H1 (cell line): ENCODE results near the gene MINDY1. TPM values are rescaled to one million over a fixed set of nuclear protein-coding genes. Genes with fewer than 3 reads are reported as not detected.

Source experiments
- BACH1 ChIP-seq: IDR thresholded peaks from 2 replicates; pipeline ENCODE4 v1.6.1; 2012; ENCODE audit warnings: low read length, improper control_type of control experiment
- CBX5 ChIP-seq: fragments of 300-800, 300-1000 bp; sonication (generic); IDR thresholded peaks from 2 replicates; pipeline ENCODE4 v1.7.1; 2016; ENCODE audit warnings: antibody characterized with exemption, low read length, low read depth
- CEBPB ChIP-seq: IDR thresholded peaks from 2 replicates; pipeline ENCODE4 v1.6.1; 2012; ENCODE audit warnings: low read depth, low read length
- FOSL1 ChIP-seq: IDR thresholded peaks from 2 replicates; pipeline ENCODE4 v1.6.1; 2011; ENCODE audit warnings: mild to moderate bottlenecking, low read depth, low read length, moderate library complexity; ENCODE audit not compliant: insufficient read depth
- KDM5A ChIP-seq: fragments of 200-600 bp; IDR thresholded peaks from 2 replicates; pipeline ENCODE4 v1.7.1; 2012; ENCODE audit warnings: mild to moderate bottlenecking, low read length, inconsistent platforms, mixed read lengths
- NRF1 ChIP-seq: IDR thresholded peaks from 2 replicates; pipeline ENCODE4 v1.6.1; 2011; ENCODE audit warnings: mild to moderate bottlenecking, low read depth, low read length, improper control_type of control experiment
- POLR2AphosphoS5 ChIP-seq: IDR thresholded peaks from 2 replicates; pipeline ENCODE4 v1.6.1; 2011; ENCODE audit warnings: low read depth, low read length
- RXRA ChIP-seq: IDR thresholded peaks from 2 replicates; pipeline ENCODE4 v1.6.1; 2011; ENCODE audit warnings: low read depth, mild to moderate bottlenecking, low read length, moderate library complexity; ENCODE audit not compliant: insufficient read depth
- SAP30 ChIP-seq: fragments of 300-600 bp; sonication (generic); IDR thresholded peaks from 2 replicates; pipeline ENCODE4 v1.7.1; 2012; ENCODE audit warnings: low read length, moderate library complexity, mild to moderate bottlenecking, inconsistent platforms; ENCODE audit not compliant: insufficient read depth, insufficient replicate concordance
- SIN3A ChIP-seq, 2 experiments: IDR thresholded peaks in 1 of 2; conservative IDR thresholded peaks in 1 of 2; 2 replicates each; pipeline ENCODE4 v1.6.1; 2011 to 2012; ENCODE audit warnings: low read length in 2 of 2, improper control_type of control experiment in 1 of 2, low read depth in 1 of 2, mild to moderate bottlenecking in 1 of 2
- polyA plus RNA-seq, 7 experiments: library from polyadenylated mRNA; depleted of rRNA in 3 of 7; stranded (reverse) in 5 of 7; unstranded in 2 of 7; fragments of >200 nt in 5 of 7; fragments of 200-250 nt in 2 of 7; gene quantifications; 1 replicate in 5 of 7; 2 replicates in 1 of 7; 4 replicates in 1 of 7; pipeline versions ENCODE4 v1.2.1 to v1.2.3, GENCODE V29; 2011 to 2013; ENCODE audit warnings: missing spikeins in 2 of 7, mixed read lengths in 2 of 7
- total RNA-seq: library from RNA; stranded (reverse); fragmentation: NEBNext Ultra II Directional; extraction: Animal tissue kit (Norgen Biotek cat#: 25700); gene quantifications from 2 replicates; pipeline ENCODE4 v1.2.1, GENCODE V29; 2021
- TF ChIP-seq, protein P1 (sequence below): IDR thresholded peaks from 2 replicates; pipeline ENCODE4 v1.6.1; 2011; ENCODE audit warnings: low read length, improper control_type of control experiment

MINDY1 gene
- total and polyA plus RNA-seq, 2 of the 8 experiments (the other 6 are each of a cell fraction or from before 2014, with no cell fraction given), result 10.3 to 11.4 TPM

DNA sequence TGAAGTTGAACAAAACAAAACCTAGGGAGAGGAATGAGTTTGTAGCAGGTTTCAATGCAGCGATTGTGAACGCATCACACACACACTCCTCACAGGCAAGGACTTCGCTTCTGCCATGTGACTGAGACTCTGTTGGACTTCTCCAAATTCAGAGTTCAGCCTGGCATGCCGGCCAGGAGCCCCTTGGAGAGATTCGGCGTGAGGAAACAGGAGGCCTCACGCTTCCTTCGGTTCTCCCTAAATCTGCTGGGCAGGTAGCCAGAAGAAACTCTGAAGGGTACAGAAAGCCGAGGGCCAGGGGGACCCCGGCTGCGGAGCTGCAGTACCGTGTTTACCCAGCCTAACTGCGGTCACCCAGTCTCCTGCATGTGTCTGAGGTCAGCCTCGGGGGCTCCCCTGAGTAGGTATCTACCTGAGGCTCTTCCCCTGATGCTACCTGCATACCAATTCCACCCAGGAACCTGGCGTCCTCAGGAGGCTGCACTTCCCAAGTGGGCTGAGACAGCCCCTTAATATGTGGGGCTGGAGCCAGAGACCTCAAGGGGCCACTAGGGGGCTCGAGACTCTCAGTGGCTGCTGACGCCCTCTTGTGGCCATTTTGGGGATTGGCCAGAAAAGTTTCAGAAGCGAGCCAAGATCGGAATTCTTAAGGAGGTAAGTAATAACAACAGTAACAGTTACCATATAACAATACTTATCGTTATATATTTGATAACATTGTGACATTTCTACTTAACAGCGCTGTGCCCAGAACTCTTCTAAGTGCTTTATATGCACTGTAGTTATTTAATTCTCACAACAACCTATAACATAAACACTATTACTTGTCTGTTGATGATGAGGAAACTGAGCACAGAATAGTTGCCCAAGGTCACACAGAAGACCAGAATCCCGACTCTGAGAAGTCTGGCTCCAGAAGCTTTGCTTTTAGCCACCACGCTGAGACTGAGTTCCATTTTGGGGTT is 27.3 kb downstream of the MINDY1 start (continued):
- TF ChIP-seq, protein P1, sequence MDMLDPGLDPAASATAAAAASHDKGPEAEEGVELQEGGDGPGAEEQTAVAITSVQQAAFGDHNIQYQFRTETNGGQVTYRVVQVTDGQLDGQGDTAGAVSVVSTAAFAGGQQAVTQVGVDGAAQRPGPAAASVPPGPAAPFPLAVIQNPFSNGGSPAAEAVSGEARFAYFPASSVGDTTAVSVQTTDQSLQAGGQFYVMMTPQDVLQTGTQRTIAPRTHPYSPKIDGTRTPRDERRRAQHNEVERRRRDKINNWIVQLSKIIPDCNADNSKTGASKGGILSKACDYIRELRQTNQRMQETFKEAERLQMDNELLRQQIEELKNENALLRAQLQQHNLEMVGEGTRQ, result no peak
- TF ChIP-seq RXRA (0 out of 2 replicates have a peak, but pooled peaks have one; percentile 56), FOSL1 (no peak), SAP30 (no peak), CBX5 (no peak), KDM5A (no peak), BACH1 (peak; percentile 78), CEBPB (no peak), SIN3A (conservative IDR thresholded peaks at IDR 0.05 in 1 of 2, IDR thresholded peaks at IDR 0.05 in 1 of 2; ENCODE audit: low read depth in 1 of 2, low read length in 2 of 2) (0 out of 4 replicates have a peak, but pooled peaks have one; percentile 26 to 34), POLR2AphosphoS5 (no peak), NRF1 (no peak)
